COLO829 (cell line): Measurements from ENCODE around the gene ROM1.

Source experiments
- DNase-seq: peaks from one replicate; pipeline ENCODE4 v3.0.0; 2012; ENCODE audit warnings: low spot score

The ROM1 gene

DNA sequence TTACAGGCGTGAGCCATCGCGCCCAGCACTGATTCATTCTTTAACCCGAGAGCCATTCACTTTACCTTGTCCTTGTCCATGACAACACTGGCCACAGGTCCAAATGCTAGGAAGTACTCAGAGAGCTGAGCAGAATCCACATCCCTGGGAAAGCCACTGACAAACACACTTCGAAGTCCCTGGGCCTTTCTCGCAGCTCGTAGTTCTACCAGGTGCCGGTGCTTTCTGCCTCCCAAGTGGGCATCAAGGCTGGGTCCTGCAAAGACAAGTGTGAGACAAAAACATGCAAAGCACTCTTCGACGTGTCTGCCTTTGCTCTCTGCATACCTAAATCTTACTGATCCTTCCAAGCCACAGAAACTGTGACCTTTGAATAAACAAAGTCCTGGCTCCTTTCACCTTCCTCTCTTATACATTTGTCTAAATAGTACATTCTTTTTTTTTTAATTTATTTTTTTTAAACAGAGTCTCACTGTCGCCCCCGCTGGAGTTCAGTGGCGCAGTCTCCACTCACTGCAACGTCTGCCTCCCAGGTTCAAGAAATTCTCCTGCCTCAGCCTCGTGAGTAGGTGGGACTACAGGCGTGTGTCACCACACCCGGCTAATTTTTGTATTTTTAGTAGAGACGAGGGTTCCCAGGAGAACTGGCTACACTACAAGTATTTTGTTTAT lies 24.0 kb upstream of the ROM1 start:
- DNase-seq, result no peak

DNA sequence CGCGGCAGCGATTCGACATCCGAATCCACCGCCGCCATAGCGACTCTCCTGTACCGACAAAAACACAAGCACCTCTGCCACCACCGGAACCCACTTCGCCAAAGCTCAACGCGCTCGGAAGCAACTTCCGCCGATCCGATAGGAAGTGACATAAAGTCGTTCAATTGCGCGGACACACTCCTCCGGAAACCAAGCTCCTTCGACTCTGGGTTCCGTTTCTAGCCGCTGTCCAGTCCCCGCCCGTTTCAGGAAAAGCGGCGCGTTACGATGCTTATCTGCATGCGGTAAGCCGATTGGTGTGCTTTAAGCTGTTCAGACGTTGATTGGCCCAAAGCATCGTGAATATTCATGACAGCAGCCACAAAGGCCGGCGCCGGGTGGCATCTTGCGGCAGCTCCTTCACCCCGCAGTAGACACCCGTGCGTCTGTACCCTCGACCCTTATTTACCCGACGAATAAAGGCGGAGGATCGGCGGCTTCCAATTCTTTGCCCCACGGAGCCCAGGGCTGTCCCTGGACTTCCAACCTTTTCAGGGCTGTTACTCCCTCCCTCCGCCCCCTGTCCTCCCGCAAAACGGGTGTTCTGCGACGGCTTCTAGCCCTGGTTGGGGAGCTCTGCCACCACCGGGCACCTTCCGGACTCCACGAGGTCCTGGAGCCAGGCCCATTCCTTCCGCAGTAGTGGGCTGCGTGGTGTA lies 21.5 kb upstream of the ROM1 start, which contains the start of gene TUT1:
Gene TUT1, minus strand, starts transcription at position 76 of the 698 bp plus-strand sequence. Its CDS starts 38 bp downstream, at position 38.
- peak; percentile 96 for DNase-seq

GRCh38 chr11:62592146-62592815 lies 20.8 kb upstream of the ROM1 start:
- DNase-seq, result no peak

DNA sequence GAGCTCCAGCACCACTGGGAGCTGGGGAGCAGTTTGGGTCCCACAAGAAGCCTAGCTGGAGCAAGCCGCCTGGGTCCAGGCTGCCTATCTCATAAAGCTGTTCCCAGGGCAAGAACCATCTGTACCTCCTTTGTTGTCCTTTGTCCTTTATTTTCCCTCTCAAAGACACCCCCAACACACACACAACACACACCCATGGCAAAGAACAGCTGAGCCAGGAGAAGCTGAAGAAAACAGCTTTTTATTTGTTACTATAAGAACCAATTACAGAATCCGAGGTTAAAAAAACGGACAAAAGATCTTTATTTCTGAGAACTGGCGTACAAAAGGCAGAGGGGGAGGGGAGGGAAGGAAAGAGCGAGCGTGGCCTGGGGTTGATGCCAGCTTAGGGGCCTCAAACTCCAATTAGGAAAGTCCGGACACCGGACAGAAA lies 20.1 kb upstream of the ROM1 start:
- DNase-seq, result no peak

DNA sequence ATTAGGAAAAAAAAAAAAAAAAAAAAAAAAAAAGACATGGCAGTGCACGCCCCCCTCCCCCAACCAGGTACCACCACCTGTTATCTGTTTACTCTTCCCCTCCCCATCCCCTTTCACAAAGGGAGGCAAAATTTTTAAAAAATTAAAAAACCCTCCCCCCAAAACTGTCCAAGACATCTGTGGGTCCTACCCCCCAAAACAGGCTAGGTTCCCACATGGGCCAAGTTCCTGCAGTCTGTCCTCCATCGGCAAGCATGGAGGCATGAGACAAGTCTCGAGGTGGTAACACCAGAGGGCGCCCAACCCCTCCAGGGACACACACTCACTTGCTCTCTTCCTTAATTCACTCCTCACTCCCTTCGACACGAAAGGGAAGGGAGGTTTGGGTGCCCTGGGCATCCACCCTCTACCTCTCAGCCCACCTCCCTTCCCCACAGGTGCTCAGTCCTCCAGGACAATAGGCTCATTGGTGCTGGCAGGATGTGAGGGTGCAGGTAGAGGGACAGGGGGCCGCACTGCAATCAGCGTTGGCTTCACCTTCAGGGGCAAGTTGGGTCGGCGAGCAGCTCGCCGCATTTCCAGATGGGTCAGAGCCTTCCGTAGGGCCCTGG lies 19.5 kb upstream of the ROM1 start:
- no peak for DNase-seq

DNA sequence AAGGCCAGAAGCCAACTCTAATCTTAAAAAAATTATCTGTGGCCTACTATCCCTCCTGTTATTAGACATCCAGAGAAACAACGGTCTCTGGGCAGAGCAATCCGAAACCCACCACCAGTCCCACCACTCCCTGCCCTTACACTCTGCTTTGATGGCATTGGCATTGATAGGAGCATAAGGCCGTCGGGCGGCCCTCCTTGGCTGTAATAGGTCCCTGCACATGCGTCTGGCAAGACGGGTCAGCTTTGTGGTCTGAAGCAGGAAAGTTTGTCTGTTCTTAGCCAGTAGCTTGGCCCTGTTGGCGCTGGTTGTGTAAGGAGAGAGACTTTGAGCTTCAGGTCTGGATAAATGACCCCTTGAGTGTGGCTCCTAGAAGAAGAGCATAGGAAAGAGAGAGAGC lies 17.9 kb upstream of the ROM1 start:
- DNase-seq, result no peak

DNA sequence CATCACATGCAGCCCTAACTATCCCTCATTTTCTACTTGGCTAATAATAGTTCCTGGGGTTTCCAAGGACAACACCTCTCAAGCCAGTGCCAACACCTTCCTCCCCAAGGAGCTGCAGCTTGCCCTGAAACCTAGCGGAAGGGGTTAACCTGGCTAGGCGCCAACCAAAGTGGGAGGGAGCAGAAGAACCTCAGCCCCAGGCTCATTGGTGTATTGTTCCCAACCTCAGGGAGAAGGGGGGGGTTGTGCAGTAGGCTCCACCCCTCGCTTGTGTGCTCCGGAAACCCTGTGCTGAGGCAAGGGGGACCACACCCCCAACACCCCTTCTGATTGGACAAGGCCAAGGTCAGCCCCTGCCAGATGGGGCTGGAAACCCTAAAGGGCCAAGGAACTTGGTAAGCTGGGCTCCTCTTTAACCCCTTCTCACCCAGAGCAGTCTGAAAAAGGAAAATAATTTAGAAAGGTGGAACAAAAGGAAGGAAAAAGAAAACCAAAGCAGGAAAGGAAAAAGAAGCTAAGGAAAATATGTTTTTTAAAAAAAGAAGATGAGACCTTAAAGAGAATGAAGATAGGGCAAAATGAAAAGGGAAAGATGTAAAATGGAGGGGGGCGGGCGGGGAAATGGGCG lies 13.9 kb upstream of the ROM1 start:
- peak; percentile 99 for DNase-seq

DNA sequence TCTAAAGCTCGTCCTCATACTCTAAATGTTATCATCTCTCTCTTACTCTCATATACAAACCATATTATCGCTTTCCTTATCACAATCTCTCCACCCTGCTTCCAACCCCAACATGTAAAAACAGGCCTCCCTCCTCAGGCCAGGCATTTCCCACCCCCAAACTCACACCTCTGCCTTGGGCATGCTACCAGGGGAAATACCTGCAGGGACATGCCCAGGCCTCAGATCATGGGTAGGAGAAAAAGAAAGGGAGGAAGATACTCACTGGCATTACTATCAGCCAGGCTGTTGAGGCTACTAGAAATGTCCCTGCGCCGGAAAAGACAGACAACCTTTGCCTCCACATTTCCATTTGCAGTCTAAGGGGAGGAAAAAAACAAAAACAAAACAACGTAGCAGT lies 13.2 kb upstream of the ROM1 start:
- no peak for DNase-seq

GRCh38 chr11:62600367-62601121 lies 12.5 kb upstream of the ROM1 start:
- DNase-seq, result no peak

GRCh38 chr11:62601122-62601371 lies 12.0 kb upstream of the ROM1 start:
- no peak for DNase-seq

DNA sequence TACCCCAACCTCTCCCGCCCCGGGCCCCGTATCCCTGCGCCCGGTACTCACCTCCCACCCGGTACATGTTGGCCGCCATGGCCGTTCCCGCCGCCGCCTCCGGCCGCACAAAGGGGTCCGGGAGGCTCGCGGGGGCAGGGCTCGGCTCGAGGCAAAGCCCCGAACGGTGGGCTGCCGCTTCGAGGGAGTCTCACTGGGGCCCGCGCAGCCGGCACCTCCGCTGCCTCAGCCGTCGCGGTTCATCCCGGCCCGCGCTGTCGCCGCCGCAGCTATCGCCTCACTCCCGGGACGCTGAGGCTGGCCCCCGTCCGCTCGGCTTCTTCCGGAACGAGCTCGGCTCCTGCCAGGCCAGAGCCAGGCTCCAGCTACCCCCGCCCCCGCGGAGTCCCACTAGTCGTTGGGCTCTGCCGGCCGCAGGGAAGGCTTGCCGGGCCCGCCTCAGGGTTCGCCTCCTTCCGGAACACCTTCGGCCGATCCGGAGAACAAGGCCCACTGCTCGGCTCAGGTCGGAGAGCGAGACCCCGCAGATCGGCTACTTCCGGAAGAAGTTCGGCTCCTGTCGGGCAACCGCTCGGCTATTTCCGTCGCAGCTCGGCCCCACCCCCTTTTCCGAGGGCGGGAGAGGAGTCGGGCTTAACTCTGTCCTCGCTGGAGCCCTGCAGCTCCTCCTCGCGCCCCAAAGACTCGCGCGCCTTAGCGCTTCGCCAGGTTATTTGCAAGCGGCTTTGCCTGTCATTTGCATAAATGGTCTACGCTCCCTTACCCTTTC lies 11.5 kb upstream of the ROM1 start, which contains the start of gene MTA2:
Gene MTA2, minus strand, starts transcription at position 494 of the 769 bp plus-strand sequence. Its CDS starts 415 bp downstream, at position 79.
- DNase-seq, result peak; percentile 98

DNA sequence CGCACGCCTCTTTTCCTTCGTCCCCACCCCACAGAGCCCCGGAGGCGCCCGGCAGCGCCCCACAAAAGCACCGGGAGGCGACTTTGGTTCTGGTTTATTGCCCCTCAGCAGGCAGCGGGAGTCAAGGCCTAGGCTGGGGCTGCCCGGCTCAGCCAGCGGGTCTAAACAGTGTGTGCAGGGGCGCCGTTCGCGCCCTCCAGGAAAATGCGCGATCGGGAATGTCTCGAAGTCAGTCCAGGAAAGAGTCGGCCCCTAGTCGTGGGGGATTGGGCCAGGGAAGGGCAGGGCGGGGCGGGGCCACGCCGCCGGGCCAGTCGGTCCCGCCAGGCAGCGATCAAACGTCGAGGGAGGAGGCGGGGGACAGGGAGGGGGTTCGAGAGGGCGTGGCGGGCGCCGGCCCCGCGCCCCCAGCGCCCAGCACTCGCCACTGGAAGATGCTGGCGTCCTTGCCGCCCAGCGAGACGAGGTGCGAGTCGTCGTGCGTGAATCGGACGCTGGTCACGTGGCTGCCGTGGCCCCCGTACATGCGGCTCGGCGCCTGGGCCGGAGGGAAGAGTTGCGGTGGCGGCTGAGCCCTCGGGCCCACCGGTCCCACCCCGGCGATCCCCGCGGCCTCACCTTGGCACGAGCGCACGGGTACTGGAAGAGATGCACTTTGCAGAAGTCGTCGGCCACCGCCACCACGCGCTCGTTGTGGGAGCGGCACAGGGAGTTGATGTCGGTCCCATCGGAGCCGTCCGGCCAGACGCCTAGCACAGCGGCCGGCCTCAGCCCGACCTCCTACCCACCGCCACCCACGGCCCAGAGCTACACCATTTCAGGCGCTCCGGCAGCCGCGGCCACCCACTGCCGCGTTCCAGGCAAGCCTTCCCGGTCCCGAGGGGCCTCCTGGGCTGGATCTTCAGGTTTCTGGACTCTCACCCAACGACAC lies 10.7 kb upstream of the ROM1 start:
- DNase-seq, result no peak

DNA sequence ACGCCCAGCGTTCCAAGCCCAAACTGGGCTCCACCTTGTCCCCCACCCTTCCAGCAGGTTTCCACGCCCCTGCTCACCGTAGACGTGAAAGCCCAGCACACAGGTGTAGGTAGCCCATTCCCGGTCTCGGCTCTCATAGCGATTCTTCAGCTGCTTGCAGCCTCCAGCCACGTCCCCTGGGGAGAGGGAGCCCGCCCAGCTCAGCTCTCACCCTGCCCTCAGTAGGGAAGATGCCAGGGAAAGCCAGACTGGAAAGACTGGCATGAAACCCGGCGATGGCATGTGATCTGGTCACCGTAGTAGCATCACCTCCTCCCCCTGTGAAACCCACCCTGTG lies 10.0 kb upstream of the ROM1 start:
- no peak for DNase-seq

DNA sequence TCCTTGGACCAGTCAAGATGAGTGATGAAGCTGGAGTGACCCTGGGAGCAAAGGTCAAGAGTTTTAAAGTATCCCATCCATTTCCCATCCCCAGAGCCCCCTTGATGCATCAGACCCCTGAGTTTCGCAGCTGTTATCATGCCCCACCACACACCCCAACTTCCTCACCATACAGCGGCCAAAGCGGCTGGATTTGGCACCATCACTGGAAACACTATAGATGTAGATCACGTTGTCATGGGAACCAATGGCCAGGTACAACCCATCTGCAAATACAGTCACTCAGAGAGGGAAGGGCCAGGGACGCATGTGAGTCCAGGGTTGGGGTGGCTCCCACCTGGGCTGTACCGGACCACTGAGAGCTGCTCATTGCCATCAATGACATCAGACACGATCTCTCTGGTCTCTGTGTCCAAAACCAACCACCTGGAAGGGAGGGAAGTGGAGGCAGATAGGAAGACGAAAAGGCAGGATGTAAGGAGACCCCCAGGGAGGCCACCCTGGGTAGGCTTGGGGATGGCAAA lies 9.2 kb upstream of the ROM1 start:
- DNase-seq, result no peak

- DNase-seq, result no peak
Measured at GRCh38 chr11:62604460-62605120, 8.5 kb upstream of the ROM1 start.

DNA sequence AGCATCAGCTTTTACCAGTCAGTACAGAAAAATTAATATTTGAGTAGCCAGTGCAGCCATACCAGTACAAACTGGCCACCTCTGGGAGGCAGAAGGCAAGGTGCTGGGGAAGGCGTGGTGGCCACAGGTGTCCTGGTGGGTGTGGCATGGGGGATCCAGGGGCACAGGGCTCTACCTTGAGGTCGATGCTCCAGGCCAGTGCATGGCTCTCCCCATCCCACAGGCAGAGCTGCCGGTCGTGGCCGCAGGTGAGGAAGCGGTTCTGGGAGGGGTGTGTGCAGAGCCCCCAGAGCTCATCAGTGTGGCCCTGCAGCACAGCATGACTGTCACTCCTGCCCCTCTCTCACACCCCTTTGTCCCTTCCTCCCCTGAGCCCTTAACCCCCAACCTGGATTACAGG lies 7.6 kb upstream of the ROM1 start:
- no peak for DNase-seq

DNA sequence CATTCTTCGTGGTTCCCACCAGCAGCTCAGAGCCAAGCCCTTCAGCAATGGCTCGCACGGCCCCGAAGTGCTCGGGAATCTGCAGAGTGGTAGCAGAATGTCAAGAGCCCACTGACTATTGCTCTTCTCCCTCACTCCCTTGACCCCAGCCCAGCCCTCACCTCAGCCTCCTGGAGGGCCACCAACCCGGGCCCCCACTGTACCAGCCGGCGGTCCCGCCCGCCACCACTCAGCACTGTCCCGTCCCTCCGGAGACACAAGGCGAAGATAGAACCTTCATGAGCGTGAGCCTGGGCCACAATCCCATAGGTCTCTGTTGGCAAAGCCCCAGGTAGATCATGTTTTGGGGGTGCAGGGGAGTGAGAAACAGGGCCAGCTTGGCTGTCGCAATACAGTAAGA lies 7.2 kb upstream of the ROM1 start:
- DNase-seq, result no peak

DNA sequence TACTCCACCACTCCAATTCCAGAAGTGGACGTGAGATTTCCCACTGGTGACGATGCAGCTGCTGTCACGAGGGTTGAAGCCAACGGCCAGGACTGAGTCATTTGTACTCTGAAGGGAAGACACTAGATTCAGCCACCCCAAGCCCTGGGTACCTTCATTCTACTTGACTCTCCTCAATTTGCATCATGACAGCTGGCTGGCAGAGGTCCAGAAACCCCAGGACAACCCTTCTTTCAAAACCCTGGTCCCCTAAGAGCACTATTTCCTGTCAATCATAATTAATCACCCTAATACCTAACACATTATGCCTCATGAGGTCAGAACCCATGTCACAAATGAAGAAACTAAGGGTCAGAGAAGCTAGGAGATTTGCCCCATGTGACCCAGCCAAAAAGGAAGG lies 5.3 kb upstream of the ROM1 start:
- DNase-seq, result no peak

- DNase-seq, result no peak
Measured at GRCh38 chr11:62608776-62609175, 4.3 kb upstream of the ROM1 start.
